NCI-H1105 (cell line): ENCODE data around the gene KCNK4.
A peak's percentile ranks its signal among the peaks of the same experiment; 100 is the strongest.

Source experiments
- DNase-seq: peaks from one replicate; lab custom pipeline; 2025; lab: John Stamatoyannopoulos, UW

Gene KCNK4

DNA sequence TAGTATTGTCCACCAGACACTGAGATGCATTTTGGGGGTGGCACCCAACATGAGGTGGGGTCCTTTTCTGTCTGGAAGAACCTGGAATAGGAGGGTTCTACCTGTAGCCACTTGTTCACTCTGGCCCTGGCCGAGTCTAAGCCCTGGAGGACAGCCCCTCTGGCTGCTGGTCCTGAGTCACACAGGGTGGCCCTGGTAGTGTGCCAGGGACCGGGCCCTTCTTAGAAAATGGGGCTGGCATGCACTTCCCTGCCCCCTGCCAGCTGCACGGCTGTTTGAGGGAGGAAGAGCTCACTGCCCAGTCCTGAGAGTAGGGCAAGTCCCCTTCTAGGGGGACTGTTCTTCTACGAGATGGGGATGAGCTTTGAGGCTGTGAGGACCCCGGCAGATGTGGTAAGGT, 37.6 kb upstream of the KCNK4 start:
- DNase-seq, result no peak

DNA sequence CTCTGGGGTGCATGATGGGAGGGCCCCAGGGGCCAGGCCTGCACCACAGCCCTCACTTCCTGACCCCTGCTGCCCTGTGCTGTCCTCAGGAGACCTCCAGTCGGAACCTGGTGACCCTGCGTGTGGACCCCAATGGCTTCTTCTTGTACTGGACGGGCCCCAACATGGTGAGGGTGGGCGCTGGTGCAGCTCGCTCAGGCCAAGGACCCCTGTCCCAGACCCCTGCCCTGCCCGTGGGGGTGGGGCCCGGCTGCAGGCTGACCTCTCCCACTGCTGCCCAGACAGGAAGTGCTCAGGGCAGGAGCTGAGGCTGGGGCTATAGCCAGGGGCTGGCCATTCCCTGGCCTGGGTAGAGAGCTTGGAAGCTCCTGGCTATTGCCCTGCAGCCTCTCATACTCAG, 36.8 kb upstream of the KCNK4 start:
- DNase-seq, result no peak

DNA sequence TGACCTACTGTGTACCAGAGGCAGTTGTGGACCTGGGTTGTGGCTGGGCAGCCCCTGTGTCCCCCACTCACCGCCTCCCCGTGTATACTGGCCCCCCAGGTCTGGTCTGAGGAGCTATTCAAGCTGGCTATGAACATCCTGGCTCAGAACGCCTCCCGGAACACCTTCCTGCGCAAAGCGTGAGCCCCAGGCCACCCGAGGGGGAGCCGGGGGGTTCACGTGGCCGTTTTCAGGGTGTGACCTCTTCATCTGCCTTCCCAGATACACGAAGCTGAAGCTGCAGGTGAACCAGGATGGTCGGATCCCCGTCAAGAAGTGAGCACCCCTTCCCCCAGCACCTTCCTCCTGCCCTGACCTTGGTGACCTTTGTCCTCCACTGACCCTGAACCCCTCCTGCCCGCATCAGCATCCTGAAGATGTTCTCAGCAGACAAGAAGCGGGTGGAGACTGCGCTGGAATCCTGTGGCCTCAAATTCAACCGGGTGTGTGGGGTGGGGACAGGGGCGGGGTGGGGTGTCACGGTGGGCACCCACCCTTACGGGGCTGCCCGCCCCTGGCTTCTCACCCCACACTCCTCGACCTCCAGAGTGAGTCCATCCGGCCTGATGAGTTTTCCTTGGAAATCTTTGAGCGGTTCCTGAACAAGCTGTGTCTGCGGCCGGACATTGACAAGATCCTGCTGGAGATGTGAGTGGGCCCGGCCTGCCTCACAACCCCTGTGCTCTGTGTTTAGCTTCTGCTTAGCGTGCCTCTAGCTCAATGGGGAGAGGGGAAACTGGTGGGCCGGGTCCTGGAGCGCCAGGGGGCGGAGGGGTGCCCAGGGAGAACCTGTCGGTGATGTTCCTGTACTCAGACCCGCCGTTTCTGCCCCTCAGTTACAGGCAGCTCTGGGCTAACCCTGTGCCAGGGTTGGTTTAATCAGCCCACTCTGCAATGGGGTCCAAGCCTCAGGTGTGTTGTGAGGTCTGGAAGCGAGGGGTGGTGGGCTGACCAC, 35.7 kb upstream of the KCNK4 start:
- DNase-seq, result no peak

DNA sequence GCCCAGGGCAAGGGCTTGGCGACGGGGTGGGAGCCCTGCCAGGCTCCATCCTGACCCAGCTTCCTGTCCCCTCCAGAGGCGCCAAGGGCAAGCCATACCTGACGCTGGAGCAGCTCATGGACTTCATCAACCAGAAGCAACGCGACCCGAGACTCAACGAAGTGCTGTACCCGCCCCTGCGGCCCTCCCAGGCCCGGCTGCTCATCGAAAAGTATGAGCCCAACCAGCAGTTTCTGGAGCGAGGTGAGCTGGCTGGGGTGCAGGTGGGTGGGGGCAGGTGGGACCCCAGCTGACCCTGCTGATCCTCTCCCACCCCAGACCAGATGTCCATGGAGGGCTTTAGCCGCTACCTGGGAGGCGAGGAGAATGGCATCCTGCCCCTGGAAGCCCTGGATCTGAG, 34.8 kb upstream of the KCNK4 start:
- no peak for DNase-seq

DNA sequence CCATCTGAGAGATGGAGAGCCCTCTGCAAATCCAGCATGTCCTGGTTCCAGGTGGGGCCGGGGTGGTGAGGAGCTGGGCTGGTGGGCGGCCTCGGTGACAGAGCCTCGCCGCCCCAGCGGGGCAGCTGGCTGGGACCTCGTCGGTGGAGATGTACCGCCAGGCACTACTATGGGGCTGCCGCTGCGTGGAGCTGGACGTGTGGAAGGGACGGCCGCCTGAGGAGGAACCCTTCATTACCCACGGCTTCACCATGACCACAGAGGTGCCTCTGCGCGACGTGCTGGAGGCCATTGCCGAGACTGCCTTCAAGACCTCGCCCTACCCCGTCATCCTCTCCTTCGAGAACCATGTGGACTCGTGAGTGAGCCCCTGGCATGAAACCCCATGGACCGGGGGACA, 32.7 kb upstream of the KCNK4 start:
- DNase-seq, result no peak

DNA sequence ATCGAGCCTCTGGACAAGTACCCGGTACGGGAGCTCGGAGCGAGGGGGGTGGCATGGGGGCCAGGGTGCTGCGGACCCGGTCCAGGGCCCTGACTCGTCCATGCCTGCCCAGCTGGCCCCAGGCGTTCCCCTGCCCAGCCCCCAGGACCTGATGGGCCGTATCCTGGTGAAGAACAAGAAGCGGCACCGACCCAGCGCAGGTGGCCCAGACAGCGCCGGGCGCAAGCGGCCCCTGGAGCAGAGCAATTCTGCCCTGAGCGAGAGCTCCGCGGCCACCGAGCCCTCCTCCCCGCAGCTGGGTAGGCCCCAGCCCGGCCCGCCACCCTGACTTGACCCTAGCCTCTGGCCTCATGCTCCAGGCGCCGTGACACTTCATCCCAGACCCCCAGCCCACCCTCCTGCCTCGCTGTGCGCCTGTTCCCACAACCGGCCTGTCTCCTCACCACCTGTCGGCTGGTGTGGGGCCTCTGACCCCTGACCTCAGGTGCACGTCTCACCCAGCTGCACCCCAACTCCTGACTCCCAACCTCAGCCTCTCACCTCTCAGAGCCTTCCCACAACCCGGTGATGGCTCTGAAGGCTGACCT, 32.1 kb upstream of the KCNK4 start:
- DNase-seq, result no peak

DNA sequence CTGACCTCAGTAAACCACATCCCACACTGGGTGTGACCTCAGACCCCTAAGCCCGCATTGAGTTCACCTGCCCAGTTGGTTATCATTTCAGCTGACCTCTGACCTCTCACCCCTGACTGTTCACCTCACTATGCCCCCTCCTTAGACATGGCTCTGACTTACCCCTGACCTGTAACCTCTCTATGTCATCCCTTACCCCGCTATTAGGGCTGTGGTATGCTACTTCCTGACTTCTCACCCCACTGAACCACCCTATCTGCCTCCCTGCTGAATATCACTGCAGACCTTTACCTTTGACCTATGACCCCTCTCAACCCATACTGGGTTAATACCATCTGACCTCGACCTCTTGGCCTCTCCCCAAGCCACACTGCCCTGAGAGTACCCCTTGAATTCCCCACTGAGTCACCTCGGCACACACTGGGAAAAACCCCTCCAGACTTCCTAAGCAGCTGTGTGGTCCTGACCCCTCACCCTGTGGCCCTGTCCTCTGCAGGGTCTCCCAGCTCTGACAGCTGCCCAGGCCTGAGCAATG, 31.5 kb upstream of the KCNK4 start:
- no peak for DNase-seq

DNA sequence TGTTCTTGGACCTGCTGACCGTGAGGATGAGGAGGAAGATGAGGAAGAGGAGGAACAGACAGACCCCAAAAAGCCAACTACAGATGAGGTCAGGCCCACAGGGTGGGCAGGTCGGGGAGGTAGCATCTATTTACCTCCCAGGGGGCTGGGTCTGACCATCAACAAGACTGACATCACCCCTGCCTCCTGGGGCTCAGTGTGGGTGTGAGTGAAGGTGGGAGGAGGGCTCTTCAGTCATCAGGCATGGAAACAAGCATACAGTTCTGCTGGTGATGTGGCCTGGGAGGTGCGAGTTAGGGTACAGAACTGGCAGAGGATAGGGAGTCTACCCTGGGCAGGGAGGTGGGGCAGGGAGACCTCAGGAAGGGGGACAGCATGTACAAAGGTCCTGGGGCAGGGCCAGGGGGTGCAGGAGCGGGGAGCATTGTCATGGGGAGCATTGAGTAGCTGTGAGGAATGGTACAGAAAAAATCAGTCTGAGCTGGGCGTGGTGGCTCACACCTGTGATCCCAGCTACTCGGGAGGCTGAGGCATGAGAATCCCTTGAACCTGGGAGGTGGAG, 30.9 kb upstream of the KCNK4 start:
- DNase-seq, result no peak

DNA sequence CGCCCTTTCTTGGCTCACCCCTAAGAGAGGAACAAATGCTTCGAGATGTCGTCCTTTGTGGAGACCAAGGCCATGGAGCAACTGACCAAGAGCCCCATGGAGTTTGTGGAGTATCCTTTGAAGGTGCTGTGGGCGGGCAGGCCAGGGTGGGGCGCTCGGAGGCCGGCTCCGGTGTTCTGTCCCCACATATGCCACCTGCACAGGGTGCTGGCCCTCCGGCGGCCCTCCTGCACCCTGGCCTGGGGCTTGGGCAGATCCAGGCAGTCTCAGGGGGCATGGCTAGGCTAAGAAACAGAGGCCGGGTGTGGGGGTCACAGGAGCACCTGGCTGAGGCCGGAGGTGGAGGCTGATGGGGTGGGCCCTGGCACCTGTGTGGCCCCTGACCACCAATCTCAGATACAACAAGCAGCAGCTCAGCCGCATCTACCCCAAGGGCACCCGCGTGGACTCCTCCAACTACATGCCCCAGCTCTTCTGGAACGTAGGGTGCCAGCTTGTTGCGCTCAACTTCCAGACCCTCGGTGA, 29.5 kb upstream of the KCNK4 start:
- no peak for DNase-seq

DNA sequence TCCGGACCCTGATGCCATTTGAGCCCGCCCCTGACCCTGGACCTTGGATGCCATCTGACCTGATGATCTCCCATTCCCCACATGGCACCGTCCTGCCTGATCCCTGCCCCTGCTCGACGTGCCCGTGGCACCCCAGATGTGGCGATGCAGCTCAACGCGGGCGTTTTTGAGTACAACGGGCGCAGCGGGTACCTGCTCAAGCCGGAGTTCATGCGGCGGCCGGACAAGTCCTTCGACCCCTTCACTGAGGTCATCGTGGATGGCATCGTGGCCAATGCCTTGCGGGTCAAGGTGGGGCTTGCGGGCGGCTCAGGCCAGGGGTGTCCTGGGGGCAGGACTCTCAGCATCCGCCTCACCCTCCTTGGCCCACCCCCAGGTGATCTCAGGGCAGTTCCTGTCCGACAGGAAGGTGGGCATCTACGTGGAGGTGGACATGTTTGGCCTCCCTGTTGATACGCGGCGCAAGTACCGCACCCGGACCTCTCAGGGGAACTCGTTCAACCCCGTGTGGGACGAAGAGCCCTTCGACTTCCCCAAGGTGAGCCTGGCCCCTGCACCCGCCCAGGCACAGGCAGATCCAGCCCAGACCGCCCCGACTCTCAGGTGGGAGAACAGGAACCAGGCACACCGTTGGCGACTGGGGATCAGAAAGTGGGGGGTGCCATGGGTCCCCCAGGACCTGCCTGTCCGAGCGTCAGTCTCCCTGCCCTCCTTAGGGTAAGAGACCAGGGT, 28.7 kb upstream of the KCNK4 start:
- no peak for DNase-seq

DNA sequence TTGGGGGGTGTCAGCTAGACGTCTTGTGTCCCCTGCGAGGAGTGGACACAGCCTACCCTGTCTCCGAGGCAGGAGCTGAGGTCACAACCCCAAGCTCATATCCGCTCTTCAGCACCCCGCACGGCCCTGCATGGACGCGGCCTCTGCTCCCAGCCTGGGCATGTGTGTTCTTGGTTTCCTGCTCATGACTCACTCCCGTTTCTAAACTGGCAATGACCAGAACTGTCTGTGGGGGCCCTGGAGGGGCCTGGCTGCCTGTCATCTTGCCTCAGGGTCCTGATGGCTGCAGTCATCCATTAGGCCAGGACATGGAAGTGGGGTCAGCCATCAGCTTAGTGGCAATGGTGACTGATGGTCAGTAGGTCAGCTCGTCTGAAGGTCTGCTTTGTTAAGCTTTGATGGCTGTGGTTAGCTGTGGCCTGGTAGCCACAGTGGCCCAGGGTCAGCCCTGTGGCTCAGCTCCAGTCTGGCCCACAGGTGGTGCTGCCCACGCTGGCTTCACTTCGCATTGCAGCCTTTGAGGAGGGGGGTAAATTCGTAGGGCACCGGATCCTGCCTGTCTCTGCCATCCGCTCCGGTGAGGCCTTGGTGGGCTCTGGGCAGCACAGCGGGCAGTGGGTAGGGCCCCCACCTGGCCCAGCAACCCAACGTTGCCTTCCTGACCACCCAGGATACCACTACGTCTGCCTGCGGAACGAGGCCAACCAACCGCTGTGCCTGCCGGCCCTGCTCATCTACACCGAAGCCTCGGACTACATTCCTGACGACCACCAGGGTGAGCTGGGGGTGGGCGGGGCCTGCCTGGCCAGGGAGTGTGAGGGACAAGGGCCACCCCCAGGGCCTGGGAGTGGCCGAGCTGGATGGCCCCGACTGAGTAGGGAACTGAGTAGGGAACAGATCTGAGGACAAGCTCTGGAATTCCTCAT, 27.8 kb upstream of the KCNK4 start:
- no peak for DNase-seq

DNA sequence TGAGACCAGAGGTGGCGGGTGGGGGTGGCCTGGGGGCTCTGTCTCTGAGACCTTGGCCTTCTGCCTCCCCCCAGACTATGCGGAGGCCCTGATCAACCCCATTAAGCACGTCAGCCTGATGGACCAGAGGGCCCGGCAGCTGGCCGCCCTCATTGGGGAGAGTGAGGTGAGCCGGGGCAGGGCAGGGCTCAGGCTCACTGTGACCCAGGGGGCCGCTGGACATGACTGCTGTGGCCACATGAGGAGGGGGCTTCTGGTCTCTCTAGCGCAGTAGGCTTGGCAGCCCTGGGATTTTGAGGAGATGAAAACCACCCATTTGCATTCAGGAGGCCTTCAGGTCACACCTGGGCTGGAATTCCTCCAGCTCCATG, 27.2 kb upstream of the KCNK4 start:
- no peak for DNase-seq

DNA sequence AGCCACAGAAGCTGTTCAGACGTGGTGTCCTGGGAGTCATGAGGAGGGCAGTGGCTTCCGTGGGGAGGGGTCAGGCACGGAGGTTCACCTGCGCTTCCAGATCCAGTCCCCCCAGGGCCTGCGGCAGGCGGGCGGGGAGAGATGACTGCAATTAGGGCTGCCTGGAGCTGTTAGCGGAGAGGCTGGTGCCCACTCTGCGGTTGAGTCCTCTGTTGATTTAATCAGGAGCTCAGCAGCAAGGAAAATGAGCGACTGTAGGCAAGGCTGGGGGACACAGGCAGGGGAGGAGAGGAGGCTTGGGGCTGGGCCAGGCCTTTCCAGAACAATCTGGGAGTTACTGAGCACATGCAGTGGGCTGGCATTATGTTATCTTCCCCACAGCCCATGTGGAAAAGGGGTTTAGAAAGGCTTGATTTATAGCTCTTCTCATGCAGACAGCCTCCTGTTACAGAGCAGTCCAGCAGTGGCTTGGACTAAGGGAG, 26.7 kb upstream of the KCNK4 start:
- DNase-seq, result no peak

DNA sequence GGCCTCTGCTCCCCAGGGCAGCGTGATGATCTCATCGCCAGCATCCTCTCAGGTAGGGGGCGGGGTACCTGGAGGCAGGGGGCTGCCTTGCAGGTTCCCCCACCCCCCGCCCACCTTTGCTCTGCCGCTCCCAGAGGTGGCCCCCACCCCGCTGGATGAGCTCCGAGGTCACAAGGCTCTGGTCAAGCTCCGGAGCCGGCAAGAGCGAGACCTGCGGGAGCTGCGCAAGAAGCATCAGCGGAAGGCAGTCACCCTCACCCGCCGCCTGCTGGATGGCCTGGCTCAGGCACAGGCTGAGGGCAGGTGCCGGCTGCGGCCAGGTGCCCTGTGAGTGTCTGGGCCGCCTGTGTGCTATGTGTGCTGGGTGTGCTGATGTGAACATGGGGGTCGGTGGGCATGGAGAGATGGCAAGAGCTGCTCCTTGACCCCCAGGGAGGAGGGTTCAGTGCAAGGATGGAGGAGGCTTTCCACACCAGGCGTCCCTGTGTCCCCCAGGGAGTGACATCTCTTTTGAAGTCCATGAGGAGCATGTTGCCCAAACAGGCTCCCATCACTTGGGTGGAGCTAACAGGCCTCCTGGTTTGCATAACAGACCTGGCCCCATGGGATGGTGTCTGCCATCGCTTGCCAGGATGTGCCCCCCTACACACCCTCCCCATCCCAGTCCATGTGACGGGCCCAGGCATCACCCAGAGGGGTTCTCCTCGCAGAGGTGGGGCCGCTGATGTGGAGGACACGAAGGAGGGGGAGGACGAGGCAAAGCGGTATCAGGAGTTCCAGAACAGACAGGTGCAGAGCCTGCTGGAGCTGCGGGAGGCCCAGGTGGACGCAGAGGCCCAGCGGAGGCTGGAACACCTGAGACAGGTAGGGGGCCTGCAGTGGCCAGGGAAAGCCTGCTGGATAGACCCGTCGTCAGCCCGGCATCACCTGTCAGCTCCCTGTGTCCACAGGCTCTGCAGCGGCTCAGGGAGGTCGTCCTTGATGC, 25.6 kb upstream of the KCNK4 start:
- DNase-seq, result no peak

DNA sequence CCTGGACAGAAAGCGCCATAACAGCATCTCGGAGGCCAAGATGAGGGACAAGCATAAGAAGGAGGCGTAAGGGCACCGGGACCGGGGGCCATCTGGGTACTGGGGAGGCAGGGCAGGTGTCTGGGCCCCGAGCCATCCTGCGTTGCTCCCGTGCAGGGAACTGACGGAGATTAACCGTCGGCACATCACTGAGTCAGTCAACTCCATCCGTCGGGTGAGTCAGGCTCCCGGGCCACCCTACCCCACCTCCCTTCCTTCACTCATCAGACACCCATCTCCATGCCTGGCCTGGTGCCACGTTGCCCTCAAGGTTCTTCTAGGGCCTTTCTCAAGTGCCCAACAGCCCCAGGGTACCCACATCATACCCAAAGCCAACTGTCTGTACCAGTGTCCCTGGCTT, 24.8 kb upstream of the KCNK4 start:
- DNase-seq, result no peak

DNA sequence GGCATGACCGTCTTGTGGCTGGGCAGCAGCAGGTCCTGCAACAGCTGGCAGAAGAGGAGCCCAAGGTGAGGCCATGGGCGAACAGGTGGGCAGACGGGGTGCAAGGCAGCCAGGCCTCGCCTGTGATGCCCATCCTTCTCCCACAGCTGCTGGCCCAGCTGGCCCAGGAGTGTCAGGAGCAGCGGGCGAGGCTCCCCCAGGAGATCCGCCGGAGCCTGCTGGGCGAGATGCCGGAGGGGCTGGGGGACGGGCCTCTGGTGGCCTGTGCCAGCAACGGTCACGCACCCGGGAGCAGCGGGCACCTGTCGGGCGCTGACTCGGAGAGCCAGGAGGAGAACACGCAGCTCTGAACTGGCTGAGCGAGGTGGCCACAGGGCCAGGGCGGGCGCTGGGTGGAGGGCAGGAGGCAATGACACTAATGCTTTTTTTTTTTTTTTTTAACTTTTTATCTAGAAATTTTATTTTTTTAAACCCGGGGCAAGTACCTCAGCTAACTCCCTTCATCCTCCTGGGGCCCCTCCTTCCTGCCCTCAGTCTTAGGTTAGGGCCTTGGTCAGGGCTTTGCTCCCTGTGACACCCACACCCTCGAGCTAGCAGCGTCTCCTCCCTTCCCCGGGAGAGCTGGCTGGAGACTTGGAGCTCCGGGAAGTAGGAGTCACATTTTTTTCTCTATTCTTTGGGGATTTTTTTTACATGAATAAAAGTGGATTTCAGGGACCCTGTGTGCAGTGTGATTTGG, 23.7 kb upstream of the KCNK4 start:
- DNase-seq, result no peak

DNA sequence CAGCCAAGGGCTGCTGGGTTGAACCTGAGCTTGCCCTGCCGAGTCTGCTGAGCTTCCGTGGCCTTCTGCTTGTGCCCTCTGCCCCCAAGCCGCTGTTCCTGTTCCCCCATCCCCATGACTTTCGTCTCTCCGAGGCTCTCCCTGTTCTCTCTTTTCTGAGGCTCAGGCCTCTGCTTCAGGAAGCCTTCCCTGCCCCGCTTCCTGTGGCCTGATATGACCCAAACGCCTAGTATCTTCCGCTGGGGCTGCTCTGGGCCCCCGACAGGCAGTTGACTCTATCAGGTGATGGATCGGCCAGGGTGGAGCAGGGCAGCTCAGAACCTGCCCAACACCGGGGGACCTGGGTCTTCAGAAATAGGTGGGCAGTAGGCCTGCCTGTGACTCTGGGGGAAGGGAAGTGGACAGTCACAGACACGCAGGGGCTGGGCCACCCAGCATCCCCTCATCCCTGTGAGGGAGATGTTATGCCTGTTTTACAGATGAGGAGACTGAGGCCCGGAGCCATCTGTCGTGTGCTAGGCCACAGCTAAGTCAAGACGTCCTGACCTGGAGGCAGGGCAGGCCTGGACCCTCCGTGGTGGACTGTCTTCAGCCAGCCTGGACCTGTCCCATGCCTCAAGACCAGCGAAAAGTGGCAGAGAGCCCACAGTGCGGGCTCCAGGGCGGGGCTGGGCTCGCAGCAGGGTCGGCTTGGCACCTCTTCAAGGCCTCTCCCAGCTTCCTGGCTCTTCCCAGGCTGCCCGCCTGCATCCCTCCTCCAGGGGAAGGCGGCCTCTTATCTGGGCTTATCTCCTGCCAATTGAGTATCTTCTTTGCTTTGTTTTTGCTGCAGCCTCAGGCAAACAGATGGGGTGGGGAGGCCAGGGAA, 22.8 kb upstream of the KCNK4 start:
- DNase-seq, result peak; percentile 9
